Neutrophil (primary cell): ENCODE results near the gene ZSCAN25.

Source experiments
- H3K27ac ChIP-seq: fragments of 200-600 bp; sonication (generic); 2 replicates; pipeline ENCODE4 v1.5.1; 2016; ENCODE audit warnings: mild to moderate bottlenecking, moderate library complexity
- H3K27me3 ChIP-seq: fragments of 200-600 bp; sonication (generic); 2 replicates; pipeline ENCODE4 v1.6.0; 2016; ENCODE audit warnings: mild to moderate bottlenecking
- H3K36me3 ChIP-seq: fragments of 200-600 bp; sonication (generic); 2 replicates; pipeline ENCODE4 v1.5.1; 2017
- H3K4me1 ChIP-seq, 2 experiments: fragments of 200-600 bp in 1 of 2; sonication (generic) in 1 of 2; 1 replicate in 1 of 2; 2 replicates in 1 of 2; pipeline versions ENCODE4 v1.5.1 to v1.6.1; 2013 to 2016; ENCODE audit warnings: low read depth in 1 of 2, low read length in 1 of 2, mild to moderate bottlenecking in 1 of 2, moderate library complexity in 1 of 2; ENCODE audit not compliant: control insufficient read depth in 1 of 2, insufficient read depth in 1 of 2
- H3K4me3 ChIP-seq, 2 experiments: fragments of 200-600 bp in 1 of 2; sonication (generic) in 1 of 2; 1 replicate in 1 of 2; 2 replicates in 1 of 2; pipeline ENCODE4 v1.5.1; 2013 to 2016; ENCODE audit warnings: low read depth in 1 of 2, low read length in 1 of 2, mild to moderate bottlenecking in 1 of 2, moderate library complexity in 1 of 2
- H3K9me3 ChIP-seq: fragments of 200-600 bp; sonication (generic); 2 replicates; pipeline ENCODE4 v1.5.1; 2016
- TF ChIP-seq, protein P1 (sequence below): fragments of 200-600 bp; sonication (generic); IDR thresholded peaks from 2 replicates; pipeline ENCODE4 v1.5.1; 2016; ENCODE audit warnings: antibody characterized with exemption

The ZSCAN25 gene

DNA sequence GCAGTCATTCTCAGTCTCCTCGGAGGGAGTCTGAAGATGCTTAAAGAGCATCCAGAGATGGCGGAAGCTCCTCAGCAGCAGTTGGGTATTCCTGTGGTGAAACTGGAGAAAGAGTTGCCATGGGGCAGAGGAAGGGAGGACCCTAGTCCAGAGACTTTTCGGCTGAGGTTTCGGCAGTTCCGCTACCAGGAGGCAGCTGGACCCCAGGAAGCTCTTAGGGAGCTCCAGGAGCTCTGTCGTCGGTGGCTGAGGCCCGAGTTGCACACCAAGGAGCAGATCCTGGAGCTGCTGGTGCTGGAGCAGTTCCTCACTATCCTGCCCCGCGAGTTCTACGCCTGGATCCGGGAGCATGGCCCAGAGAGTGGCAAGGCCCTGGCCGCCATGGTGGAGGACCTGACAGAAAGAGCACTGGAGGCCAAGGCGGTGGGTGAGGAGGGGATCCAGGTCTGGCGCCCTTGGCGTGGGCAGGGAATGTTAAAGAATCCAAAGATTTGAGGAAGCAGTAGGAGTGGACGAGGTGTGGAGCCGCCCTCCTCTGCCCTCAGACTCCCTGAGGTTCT, 2.9 kb downstream of the ZSCAN25 start:
- Histone ChIP-seq H3K27ac (no peak overlapping the region), H3K4me3 (no peak overlapping the region), H3K36me3 (peaks cover 62% of the 10 kb centered on the region), H3K4me1 (peaks cover 14 to 21% of the 10 kb centered on the region in 2 experiments), H3K9me3 (no peaks in the 10 kb centered on the region), H3K27me3 (peaks cover 10% of the 10 kb centered on the region)
- TF ChIP-seq, protein P1, sequence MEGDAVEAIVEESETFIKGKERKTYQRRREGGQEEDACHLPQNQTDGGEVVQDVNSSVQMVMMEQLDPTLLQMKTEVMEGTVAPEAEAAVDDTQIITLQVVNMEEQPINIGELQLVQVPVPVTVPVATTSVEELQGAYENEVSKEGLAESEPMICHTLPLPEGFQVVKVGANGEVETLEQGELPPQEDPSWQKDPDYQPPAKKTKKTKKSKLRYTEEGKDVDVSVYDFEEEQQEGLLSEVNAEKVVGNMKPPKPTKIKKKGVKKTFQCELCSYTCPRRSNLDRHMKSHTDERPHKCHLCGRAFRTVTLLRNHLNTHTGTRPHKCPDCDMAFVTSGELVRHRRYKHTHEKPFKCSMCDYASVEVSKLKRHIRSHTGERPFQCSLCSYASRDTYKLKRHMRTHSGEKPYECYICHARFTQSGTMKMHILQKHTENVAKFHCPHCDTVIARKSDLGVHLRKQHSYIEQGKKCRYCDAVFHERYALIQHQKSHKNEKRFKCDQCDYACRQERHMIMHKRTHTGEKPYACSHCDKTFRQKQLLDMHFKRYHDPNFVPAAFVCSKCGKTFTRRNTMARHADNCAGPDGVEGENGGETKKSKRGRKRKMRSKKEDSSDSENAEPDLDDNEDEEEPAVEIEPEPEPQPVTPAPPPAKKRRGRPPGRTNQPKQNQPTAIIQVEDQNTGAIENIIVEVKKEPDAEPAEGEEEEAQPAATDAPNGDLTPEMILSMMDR = no peak

DNA sequence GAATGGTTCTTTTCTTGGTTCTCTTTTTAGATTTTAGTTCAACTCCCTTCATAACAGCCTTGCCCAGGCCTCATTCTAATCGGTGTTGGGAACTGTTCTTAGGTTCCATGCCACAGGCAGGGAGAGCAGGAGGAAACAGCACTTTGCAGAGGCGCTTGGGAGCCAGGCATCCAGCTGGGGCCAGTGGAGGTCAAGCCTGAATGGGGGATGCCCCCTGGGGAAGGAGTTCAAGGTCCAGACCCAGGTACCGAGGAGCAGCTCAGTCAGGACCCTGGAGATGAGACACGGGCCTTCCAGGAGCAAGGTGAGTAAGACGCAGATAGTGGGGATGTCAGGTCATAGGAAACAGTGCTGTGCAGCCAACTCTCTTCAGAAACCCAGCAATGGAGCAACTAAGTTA, 4.5 kb downstream of the ZSCAN25 start:
- TF ChIP-seq, protein P1 = no peak
- Histone ChIP-seq H3K4me3 (no peak overlapping the region), H3K9me3 (no peaks in the 10 kb centered on the region), H3K4me1 (peaks cover 9 to 18% of the 10 kb centered on the region in 2 experiments), H3K27ac (no peak overlapping the region), H3K36me3 (peaks cover 78% of the 10 kb centered on the region), H3K27me3 (no peaks in the 10 kb centered on the region)

DNA sequence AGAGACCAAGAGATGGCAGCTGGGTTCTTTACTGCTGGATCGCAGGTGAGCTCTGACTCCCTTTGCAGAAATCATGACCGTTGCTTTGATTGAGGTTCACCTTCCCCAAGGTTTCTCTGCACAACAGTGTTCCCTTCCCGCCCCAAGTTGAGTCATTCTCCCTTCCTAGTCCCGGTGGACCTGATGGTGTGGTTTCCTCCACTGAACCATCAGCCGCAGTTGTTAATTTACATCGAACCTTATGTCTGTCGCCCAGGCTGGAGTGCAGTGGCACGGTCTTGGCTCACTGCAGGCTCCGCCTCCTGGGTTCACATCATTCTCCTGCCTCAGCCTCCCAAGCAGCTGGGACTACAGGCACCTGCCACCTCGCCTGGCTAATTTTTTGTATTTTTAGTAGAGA, 5.8 kb downstream of the ZSCAN25 start:
- no peak overlapping the region for H3K27ac ChIP-seq
- H3K4me1 ChIP-seq = peaks cover 4 to 11% of the 10 kb centered on the region in 2 experiments
- TF ChIP-seq, protein P1 = no peak
- H3K9me3 ChIP-seq = no peaks in the 10 kb centered on the region
- H3K36me3 ChIP-seq = peaks cover 92% of the 10 kb centered on the region
- no peak overlapping the region for H3K4me3 ChIP-seq
- H3K27me3 ChIP-seq = no peaks in the 10 kb centered on the region

DNA sequence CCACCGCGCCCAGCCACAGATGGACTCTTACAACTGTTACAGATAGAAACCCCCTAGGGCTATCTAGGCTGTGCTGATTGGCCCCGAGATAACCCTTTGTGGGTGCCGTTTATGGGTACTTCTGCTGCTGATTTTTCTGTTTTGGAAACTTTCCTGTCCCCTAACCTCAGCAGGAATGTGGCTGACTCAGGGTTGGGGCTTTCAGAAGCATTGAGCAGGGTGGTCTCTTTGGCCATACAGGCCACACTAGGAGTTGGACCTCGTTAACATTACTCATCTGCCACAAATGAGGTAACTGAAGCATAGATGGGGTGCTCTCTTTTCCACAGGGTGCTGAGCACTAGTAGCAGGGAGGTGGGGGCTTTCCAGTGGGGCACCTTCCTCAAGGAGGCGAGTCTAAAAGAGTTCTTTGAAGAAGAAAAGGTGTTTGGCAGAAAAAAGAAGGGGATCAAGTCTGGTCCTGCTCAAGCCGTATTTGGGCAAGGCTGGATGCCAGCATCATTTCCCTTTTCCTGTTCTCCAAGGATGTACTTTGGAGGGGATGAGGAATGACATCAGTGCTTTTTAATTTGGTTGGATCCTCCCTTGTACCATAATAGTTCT, 6.4 kb downstream of the ZSCAN25 start:
- H3K27ac ChIP-seq = no peak overlapping the region
- H3K9me3 ChIP-seq = no peaks in the 10 kb centered on the region
- H3K4me1 ChIP-seq = peaks cover 0 to 9% of the 10 kb centered on the region in 2 experiments
- peaks cover 96% of the 10 kb centered on the region for H3K36me3 ChIP-seq
- TF ChIP-seq, protein P1 = no peak
- H3K27me3 ChIP-seq = no peaks in the 10 kb centered on the region
- no peak overlapping the region for H3K4me3 ChIP-seq

DNA sequence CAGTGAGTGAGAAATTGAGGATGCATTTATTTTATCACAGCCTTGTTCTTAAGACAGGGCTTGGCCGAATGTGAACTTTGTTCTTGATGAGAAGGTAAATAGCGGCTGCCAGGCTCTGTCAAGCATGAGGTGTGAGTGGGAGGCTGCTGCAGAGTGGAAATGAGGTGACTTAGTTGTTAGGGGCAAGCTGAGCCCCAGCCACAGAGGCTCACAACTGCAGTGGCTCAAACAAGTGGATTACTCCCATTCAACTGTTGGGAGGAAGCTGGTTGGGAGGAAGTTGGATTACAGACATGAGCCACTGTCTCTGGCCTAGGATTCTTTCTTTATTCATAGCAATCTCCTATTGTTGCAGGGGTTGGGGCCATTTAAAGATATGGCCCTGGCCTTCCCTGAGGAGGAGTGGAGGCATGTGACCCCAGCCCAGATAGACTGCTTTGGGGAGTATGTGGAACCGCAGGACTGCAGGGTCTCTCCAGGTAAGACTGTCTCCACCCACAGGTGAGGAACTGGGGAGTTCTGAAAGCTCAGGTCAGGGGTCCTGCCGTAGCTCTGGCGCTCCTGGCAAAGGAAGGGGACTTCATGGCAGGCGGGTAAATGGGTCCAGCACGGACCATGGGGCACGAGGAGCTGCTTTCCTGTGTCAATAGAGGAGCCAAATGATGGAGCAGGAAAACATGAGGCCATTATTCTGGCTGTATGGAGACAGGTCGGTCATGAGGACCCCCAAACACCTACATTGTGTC, 7.1 kb downstream of the ZSCAN25 start:
- TF ChIP-seq, protein P1 = no peak
- H3K9me3 ChIP-seq = no peaks in the 10 kb centered on the region
- no peaks in the 10 kb centered on the region for H3K27me3 ChIP-seq
- peaks cover 99% of the 10 kb centered on the region for H3K36me3 ChIP-seq
- no peak overlapping the region for H3K4me3 ChIP-seq
- H3K27ac ChIP-seq = no peak overlapping the region
- H3K4me1 ChIP-seq = peaks cover 0 to 9% of the 10 kb centered on the region in 2 experiments
